ENCODE results near the gene COX4I1. TPM values are rescaled to one million over a fixed set of nuclear protein-coding genes. Genes with fewer than 3 reads are reported as not detected.

COX4I1 gene
- total RNA-seq, 1 donor from 2014 or later, result 591 TPM

- Histone ChIP-seq H3K36me3 (ENCODE audit: control insufficient read depth, insufficient read depth, low read length) (no peaks in the 10 kb centered on the region), H3K4me3 (ENCODE audit: low read depth, low read length) (no peak overlapping the region), H3K27me3 (ENCODE audit: control insufficient read depth, insufficient read depth, low read length) (peaks cover 7% of the 10 kb centered on the region)
- TF ChIP-seq, protein P1, sequence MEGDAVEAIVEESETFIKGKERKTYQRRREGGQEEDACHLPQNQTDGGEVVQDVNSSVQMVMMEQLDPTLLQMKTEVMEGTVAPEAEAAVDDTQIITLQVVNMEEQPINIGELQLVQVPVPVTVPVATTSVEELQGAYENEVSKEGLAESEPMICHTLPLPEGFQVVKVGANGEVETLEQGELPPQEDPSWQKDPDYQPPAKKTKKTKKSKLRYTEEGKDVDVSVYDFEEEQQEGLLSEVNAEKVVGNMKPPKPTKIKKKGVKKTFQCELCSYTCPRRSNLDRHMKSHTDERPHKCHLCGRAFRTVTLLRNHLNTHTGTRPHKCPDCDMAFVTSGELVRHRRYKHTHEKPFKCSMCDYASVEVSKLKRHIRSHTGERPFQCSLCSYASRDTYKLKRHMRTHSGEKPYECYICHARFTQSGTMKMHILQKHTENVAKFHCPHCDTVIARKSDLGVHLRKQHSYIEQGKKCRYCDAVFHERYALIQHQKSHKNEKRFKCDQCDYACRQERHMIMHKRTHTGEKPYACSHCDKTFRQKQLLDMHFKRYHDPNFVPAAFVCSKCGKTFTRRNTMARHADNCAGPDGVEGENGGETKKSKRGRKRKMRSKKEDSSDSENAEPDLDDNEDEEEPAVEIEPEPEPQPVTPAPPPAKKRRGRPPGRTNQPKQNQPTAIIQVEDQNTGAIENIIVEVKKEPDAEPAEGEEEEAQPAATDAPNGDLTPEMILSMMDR (IDR thresholded peaks at IDR 0.05; ENCODE audit: insufficient read depth, low read length, severe bottlenecking), result no peak
- FAIRE-seq (no peak), DNase-seq (ENCODE audit: low read depth) (no peak)
These were observed 25.0 kb downstream of the COX4I1 start for GRCh38 chr16:85824161-85825135.

DNA sequence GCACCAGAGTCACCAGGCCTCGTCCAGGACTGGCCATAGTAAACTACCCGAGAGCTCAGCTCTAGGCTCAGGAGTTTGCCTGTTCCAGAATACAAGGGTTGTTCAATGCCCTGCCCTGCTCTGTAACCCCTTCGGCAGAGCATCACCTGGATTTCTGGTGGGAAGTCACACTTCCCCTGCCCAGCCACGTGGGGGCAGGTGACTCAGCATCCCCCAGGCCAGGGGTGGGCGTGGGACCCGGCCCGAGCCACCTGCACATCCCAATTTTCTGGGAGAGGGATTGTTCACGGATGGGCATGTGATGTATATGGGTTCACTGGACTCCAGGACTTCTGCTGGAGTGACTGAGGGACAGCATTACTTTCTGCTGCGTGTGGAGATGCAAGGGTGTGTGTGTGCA is 25.8 kb downstream of the COX4I1 start:
- FAIRE-seq, result no peak
- Histone ChIP-seq H3K4me3 (ENCODE audit: low read depth, low read length) (no peak overlapping the region), H3K27me3 (ENCODE audit: control insufficient read depth, insufficient read depth, low read length) (peaks cover 1% of the 10 kb centered on the region), H3K36me3 (ENCODE audit: control insufficient read depth, insufficient read depth, low read length) (no peaks in the 10 kb centered on the region)
- TF ChIP-seq, protein P1 (IDR thresholded peaks at IDR 0.05; ENCODE audit: insufficient read depth, low read length, severe bottlenecking), result no peak
- DNase-seq (ENCODE audit: low read depth), result no peak

GRCh38 chr16:85826686-85827247 is 27.3 kb downstream of the COX4I1 start:
- H3K4me3 ChIP-seq (ENCODE audit: low read depth, low read length), result no peak overlapping the region
- TF ChIP-seq, protein P1 (IDR thresholded peaks at IDR 0.05; ENCODE audit: insufficient read depth, low read length, severe bottlenecking), result no peak
- H3K36me3 ChIP-seq (ENCODE audit: control insufficient read depth, insufficient read depth, low read length), result no peaks in the 10 kb centered on the region
- DNase-seq (ENCODE audit: low read depth) (no peak), FAIRE-seq (peak; percentile 94)
- H3K27me3 ChIP-seq (ENCODE audit: control insufficient read depth, insufficient read depth, low read length), result no peaks in the 10 kb centered on the region

- TF ChIP-seq, protein P1 (IDR thresholded peaks at IDR 0.05; ENCODE audit: insufficient read depth, low read length, severe bottlenecking), result no peak
- no peak for FAIRE-seq
- no peaks in the 10 kb centered on the region for H3K27me3 ChIP-seq (ENCODE audit: control insufficient read depth, insufficient read depth, low read length)
These were observed 28.7 kb downstream of the COX4I1 start for GRCh38 chr16:85828166-85828565.

DNA sequence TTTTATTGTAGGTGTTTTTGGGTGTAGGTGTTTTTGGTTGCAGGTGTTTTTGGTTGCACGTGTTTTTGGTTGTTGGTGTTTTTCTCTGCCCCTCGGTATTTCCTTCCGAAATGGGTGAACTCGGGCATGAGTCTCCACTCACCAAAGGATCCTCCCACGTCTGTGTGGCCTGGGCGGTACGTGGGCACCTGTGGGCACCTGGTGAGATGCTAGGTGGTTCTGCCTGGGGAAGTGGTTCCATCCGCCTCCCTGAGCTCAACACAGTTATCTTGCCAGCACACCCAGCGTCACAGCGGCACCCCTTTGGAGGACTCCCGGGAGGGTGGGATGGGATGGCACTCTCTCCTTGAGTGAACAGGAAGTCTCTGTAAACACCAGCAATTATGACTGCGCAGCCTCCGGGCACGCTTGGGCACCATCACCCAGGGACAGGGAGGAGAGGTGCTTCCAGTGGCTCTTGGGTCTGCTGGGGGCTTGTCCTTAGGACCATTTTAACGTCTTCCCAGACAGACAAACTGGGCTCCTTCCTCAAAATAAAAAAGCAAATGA is 29.8 kb downstream of the COX4I1 start:
- TF ChIP-seq, protein P1 (IDR thresholded peaks at IDR 0.05; ENCODE audit: insufficient read depth, low read length, severe bottlenecking), result no peak
- H3K36me3 ChIP-seq (ENCODE audit: control insufficient read depth, insufficient read depth, low read length), result no peaks in the 10 kb centered on the region
- no peak overlapping the region for H3K4me3 ChIP-seq (ENCODE audit: low read depth, low read length)
- no peak for DNase-seq (ENCODE audit: low read depth)
- H3K27me3 ChIP-seq (ENCODE audit: control insufficient read depth, insufficient read depth, low read length), result no peaks in the 10 kb centered on the region
- no peak for FAIRE-seq

More at GRCh38 chr16:85828166-85828565, 28.7 kb downstream of the COX4I1 start:
- no peak for DNase-seq (ENCODE audit: low read depth)
- Histone ChIP-seq H3K36me3 (ENCODE audit: control insufficient read depth, insufficient read depth, low read length) (no peaks in the 10 kb centered on the region), H3K4me3 (ENCODE audit: low read depth, low read length) (no peak overlapping the region)
